NB4 (cell line): ENCODE data around the gene WDR87.

Experiments
- POLR2A ChIP-seq: IDR thresholded peaks from 2 replicates; pipeline ENCODE4 v1.6.1; 2011; ENCODE audit warnings: mild to moderate bottlenecking; ENCODE audit not compliant: insufficient read length; ENCODE audit errors: extremely low read depth
- TF ChIP-seq, protein P1 (sequence below): IDR thresholded peaks from one replicate; pipeline ENCODE4 v1.5.1; 2012; ENCODE audit warnings: low read depth, low read length

DNA sequence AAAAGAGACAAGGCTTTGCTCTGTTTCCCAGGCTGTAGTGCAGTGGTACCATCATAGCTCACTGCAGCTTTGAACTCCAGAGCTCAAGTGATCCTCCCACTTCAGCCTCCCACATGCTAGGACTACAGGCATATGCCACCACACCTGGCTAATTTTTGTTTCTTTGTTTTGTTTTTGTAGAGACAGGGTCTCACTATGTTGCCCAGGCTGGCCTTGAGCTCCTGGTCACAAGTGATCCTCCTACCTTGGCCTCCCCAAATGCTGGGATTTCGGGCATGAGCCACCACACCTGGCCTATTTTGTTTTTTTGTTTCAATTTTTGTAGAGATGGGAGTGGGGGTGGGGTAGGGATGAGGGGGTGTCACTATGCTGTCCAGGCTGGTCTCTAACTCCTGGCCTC lies 6.9 kb downstream of the WDR87 start:
- TF ChIP-seq POLR2A, result no peak
- TF ChIP-seq, protein P1, sequence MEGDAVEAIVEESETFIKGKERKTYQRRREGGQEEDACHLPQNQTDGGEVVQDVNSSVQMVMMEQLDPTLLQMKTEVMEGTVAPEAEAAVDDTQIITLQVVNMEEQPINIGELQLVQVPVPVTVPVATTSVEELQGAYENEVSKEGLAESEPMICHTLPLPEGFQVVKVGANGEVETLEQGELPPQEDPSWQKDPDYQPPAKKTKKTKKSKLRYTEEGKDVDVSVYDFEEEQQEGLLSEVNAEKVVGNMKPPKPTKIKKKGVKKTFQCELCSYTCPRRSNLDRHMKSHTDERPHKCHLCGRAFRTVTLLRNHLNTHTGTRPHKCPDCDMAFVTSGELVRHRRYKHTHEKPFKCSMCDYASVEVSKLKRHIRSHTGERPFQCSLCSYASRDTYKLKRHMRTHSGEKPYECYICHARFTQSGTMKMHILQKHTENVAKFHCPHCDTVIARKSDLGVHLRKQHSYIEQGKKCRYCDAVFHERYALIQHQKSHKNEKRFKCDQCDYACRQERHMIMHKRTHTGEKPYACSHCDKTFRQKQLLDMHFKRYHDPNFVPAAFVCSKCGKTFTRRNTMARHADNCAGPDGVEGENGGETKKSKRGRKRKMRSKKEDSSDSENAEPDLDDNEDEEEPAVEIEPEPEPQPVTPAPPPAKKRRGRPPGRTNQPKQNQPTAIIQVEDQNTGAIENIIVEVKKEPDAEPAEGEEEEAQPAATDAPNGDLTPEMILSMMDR, result no peak
